GM21723 (cell line): ENCODE results near the gene LAMA3.

ENCODE experiments used
- ATAC-seq: cut with Tn5 transposase; IDR thresholded peaks from one replicate; pipeline ENCODE4 v1.9.1; 2021; ENCODE audit warnings: mild to moderate bottlenecking, moderate library complexity; ENCODE audit not compliant: unreplicated experiment

Gene LAMA3

GRCh38 chr18:23668731-23669130 lies 20.5 kb upstream of the LAMA3 start:
- ATAC-seq, result no peak

GRCh38 chr18:23669202-23669766 lies 20.0 kb upstream of the LAMA3 start:
- no peak for ATAC-seq

GRCh38 chr18:23669804-23670405 lies 19.3 kb upstream of the LAMA3 start:
- no peak for ATAC-seq

GRCh38 chr18:23671564-23671963 lies 17.7 kb upstream of the LAMA3 start:
- ATAC-seq, result no peak

DNA sequence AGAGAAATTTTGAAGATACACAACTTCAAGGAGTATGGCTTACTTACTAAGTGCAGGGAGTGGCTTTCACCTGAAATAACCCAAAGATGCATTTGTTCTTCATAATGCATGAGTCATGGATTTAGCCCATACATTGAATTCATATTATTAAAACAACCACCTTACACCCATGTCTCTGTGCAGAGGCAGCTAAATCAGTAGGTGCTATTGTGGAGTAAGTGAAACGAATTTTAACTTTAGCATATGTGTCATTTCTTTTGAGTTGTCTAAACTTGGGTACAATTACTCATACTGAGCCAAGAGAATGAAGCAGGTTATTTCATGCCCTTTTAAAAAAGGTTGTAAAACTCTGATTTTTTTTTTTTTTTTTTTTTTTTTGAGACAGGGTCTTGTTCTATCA lies 15.5 kb upstream of the LAMA3 start:
- no peak for ATAC-seq

DNA sequence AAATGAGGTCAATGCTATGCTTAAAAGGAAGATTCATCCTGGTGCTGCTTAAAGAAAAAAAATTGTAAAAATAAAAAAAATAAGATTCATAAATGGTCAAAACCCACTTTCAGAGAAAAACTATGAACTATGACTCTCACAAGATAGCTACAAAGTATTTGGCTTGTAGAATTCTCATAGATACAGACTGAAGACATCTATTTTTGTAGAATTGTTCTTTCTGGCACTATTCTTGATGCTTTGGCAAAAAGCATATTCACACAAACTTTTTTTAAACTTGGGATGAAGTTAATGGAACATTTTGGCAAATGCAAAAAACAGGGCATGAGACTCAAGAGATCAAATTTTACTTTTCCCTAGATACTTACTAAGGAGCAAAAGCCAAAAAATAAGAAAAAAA lies 14.0 kb upstream of the LAMA3 start:
- no peak for ATAC-seq

DNA sequence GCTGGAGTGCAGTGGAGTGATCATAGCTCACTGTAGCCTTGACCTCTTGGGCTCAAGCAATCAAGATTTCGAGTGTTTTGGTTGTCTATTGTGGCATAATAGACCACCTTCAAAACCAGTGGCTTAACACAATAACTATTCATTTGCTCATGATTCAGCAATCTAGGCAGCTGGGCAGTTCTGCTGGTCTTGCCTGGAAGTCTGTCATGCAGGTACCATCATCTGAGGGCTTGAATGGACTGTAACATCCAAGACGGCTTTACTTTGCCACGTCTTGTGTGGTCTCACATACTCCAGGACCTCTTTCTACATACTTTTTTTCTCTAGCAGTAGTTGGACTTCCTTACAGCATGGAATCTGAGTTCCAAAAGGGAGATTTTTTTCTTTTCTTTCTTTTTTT lies 13.4 kb upstream of the LAMA3 start:
- no peak for ATAC-seq

DNA sequence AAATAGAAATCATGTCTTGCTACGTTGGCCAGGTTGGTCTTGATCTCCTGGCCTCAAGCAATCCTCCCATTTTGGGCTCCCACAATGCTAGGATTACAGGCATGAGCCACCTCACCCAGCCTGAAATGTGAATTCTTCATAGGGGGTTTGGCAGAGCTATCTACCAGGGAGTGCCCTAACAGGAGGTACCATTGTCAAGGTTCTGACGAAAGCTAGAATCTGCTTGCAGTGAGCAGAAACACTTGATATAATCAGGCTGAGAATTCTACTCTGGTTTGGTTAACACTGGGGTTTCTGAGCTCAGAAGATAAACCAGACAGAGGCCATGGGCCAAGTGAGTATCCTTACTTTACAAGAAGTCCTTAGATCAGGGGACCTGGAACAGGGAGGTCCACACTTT lies 7.2 kb upstream of the LAMA3 start:
- ATAC-seq, result no peak

- no peak for ATAC-seq
Observed at GRCh38 chr18:23682472-23682871, 6.8 kb upstream of the LAMA3 start.

- no peak for ATAC-seq
Observed at GRCh38 chr18:23683155-23683554, 6.1 kb upstream of the LAMA3 start.

DNA sequence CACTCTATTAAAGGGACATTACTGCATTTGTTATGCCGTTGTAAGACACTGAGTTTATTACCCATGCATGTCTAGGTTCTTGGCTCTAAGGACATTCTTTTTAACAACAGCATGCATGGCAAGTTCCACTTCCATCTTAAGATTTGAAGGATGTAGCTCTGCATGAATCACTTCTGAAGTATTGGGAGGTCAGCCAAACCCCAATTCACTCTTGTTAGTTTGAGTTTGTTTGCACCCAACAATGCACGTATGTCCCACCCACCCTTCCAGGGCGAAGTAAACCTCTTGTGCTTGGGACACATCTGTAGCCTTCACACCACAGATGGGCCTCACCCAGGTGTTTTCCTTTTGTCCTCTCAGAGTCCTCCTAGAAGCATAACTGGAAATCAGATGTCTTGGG lies 5.6 kb upstream of the LAMA3 start:
- ATAC-seq, result no peak

GRCh38 chr18:23684515-23685197 lies 4.6 kb upstream of the LAMA3 start:
- ATAC-seq, result no peak

DNA sequence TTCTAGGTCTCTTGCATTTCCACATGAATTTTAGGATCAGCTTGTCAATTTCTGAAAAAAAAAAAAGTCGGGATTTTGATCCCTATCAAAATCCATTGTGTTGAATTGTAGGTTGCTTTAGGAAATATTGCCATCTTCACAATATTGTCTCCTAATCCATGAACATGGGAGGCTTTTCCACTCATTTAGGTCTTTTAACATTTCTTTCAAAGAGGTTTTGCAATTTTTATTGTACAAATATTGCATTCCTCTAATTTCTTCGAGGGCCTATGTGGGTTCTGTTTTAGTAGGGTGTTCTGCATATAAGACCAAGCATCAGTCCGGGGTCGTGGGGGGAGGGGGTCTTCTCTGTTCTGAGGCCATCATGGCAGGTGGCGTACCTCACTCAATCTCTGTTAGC lies 725 bp upstream of the LAMA3 start:
- ATAC-seq, result no peak

DNA sequence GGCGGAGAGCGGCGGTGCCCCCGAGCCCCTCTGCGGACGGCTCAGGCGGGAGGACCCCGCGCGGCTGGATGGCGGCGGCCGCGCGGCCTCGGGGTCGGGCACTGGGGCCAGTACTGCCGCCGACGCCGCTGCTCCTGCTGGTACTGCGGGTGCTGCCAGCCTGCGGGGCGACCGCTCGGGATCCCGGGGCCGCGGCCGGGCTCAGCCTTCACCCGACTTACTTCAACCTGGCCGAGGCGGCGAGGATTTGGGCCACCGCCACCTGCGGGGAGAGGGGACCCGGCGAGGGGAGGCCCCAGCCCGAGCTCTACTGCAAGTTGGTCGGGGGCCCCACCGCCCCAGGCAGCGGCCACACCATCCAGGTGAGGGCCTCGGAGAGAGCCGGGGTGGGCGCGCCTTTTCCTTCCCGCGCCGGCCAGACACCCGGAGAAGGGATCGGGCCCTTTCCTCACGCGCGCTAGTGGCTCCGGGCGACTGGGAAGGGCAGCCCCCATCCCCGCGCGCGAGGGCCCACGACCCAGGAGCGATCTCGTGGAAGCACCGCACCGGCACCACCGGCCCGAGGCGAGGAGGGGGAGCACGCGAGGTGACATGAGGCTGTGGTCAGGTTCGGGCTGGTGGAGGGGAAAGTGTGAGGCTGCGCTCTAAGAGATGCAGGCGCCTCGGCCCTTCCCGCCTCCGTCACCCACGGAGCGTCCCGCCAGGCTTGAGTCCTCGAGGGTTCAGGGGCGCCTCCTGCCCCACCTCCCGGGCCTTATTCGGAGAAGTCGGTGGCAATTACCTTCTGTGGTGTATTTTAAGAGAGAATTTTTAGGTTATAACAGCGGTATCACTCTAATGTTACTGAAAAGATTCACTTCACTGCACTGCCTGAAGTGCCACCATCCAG lies 607 bp downstream of the LAMA3 start:
- ATAC-seq, result no peak

DNA sequence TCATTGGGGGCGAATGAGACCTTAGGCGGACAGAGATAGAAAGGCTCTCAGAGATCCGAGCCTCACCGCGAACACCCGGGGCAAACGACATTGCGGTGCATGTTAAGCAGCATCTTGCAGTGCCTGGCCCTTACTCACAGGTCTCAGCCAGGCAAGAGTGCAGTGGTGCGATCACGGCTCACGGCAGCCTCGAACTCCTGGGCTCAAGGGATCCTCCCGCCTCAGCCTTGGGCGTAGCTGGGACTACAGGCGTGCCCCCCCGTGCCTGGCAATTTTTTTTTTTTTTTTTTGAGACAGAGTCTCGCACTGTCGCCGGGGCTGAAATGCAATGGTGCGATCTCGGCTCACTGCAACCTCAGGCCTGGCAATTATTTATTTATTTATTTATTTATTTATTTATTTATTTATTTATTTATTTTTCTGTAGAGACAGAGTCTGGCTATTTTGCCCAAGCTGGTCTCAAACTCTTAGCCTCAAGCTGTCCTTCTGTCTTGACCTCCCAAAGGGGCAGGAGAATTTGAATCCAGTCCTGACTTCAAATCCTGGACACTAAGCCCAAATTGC lies 1.3 kb downstream of the LAMA3 start:
- ATAC-seq, result no peak

GRCh38 chr18:23693846-23694245 lies 4.6 kb downstream of the LAMA3 start:
- ATAC-seq, result no peak

DNA sequence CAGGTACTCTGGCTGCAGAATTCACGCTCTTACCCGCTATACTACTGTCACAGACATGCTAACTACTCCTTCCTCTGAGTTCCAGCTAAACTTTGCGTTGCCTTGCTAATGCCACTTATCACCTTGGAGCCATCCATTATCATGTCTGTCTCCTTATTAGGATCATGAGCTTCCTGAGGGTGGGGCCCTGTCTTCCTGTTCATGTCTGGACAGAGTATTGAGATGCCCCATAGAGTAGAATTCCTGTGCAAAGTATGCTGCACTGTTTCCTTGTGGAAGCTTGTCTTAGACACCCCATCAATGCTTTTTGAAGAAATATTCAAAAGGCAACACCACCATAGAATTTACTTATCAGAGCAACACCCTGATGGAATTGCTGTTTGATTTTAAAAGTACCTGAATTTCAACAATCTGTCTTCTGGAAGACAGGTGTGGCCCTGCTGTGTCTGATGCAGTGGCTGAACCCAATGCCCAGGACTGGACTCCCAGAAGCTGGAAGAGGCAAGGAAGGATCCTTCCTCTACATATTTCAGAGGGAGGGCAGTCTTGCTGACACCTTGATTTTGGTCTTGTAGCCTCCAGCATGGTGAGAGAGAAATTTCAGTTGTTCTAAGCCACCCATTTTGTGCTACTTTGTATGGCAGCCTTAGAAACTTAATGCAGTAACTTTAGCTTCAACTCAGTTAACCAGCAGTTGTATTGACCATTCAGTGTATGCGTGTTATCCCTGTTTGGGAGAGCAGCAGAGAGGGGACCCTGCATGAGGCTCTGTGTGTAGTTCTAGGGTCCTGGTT lies 5.6 kb downstream of the LAMA3 start:
- ATAC-seq, result no peak

GRCh38 chr18:23701017-23701416 lies 11.8 kb downstream of the LAMA3 start:
- ATAC-seq, result no peak

- no peak for ATAC-seq
Observed at GRCh38 chr18:23701544-23702064, 12.4 kb downstream of the LAMA3 start.

DNA sequence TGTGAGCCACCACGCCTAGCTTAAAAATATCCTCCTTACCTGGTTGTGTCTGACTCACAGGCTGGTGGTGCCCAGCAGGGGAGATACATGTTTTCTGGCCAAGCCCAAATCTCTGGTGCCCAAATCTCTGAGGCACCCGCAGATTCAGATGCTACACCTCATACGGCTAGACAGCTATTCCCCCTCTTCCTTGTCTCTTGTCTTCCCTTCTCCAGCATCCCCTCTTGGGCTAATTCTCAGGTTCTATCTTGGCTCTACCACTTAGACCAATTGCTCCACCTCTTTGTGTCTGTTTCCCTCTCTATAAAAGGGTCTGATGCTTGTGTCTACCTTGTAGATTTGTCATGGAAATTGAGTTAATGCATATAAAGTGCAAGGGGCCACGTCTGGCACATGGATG lies 13.4 kb downstream of the LAMA3 start:
- no peak for ATAC-seq
